NCI-H446 treated with DMSO at 0.1 percent for 48 hours (cell line): ENCODE measurements around the gene HBA1.
"Not testable (repeated sequence)": the region's sequence is repeated elsewhere in the genome, so short reads cannot be mapped to it uniquely, and the experiment has no call there.

Experiments
- DNase-seq: peaks from one replicate; lab custom pipeline; 2025; lab: John Stamatoyannopoulos, UW

HBA1 gene

DNA sequence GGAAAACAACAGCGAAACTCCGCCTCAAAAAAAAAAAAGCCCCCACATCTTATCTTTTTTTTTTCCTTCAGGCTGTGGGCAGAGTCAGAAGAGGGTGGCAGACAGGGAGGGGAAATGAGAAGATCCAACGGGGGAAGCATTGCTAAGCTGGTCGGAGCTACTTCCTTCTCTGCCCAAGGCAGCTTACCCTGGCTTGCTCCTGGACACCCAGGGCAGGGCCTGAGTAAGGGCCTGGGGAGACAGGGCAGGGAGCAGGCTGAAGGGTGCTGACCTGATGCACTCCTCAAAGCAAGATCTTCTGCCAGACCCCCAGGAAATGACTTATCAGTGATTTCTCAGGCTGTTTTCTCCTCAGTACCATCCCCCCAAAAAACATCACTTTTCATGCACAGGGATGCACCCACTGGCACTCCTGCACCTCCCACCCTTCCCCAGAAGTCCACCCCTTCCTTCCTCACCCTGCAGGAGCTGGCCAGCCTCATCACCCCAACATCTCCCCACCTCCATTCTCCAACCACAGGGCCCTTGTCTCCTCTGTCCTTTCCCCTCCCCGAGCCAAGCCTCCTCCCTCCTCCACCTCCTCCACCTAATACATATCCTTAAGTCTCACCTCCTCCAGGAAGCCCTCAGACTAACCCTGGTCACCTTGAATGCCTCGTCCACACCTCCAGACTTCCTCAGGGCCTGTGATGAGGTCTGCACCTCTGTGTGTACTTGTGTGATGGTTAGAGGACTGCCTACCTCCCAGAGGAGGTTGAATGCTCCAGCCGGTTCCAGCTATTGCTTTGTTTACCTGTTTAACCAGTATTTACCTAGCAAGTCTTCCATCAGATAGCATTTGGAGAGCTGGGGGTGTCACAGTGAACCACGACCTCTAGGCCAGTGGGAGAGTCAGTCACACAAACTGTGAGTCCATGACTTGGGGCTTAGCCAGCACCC, 1.2 kb upstream of the HBA1 start:
- no peak for DNase-seq

DNA sequence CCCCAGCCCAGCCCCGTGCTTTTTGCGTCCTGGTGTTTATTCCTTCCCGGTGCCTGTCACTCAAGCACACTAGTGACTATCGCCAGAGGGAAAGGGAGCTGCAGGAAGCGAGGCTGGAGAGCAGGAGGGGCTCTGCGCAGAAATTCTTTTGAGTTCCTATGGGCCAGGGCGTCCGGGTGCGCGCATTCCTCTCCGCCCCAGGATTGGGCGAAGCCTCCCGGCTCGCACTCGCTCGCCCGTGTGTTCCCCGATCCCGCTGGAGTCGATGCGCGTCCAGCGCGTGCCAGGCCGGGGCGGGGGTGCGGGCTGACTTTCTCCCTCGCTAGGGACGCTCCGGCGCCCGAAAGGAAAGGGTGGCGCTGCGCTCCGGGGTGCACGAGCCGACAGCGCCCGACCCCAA, 474 bp upstream of the HBA1 start:
- DNase-seq = not testable (repeated sequence)

- DNase-seq = peak; percentile 100
These were observed 928 bp downstream of the HBA1 start for GRCh38 chr16:177394-177822.

GRCh38 chr16:177981-178667, 1.6 kb downstream of the HBA1 start:
- DNase-seq = no peak

DNA sequence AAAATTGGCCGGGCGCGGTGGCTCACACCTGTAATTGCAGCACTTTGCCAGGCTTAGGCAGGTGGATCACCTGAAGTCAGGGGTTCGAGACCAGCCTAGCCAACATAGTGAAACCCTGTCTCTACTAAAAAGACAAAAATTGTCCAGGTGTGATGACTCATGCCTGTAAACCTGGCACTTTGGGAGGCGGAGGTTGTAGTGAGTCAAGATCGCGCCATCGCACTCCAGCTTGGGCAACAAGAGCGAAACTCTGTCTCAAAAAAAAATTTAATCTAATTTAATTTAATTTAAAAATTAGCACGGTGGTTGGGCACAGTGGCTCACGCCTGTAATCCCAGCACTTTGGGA, 2.2 kb downstream of the HBA1 start:
- DNase-seq = no peak

DNA sequence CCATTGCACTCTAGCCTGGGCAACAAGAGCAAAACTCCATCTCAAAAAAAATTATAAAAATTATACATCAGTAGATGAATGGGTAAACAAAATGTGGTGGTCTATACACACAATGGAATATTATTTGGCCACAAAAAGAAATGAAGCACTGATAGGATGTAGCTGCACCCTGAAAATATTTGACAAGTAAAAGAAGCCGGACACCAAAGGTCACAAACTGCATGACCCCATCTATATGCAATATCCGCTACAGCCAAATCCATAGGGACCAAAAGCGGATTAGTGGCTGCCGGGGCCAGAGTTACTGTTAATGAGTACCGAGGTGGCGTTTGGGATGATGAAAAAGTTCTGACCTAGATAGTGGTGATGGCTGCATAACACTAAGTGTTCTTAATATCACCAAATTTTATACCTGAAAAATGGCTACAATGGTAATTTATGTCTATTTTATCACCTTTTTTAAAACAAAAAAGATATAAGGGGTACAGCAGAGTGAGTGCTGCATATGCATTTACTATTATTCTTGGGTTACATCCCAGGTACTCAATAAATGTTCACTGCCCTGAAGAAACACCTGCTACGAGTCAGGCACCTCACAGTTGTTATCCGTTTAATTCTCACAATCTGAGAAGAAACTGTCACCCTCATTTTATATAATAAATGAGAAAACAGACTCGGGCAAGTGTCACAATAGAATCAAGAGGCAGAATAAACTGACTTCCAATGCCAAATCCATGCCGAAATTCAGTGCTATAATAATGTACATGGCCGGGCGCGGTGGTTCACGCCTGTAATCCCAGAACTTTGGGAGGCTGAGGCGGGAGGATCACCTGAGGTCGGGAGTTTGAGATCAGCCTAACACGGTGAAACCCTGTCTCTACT, 3.0 kb downstream of the HBA1 start:
- DNase-seq = no peak

DNA sequence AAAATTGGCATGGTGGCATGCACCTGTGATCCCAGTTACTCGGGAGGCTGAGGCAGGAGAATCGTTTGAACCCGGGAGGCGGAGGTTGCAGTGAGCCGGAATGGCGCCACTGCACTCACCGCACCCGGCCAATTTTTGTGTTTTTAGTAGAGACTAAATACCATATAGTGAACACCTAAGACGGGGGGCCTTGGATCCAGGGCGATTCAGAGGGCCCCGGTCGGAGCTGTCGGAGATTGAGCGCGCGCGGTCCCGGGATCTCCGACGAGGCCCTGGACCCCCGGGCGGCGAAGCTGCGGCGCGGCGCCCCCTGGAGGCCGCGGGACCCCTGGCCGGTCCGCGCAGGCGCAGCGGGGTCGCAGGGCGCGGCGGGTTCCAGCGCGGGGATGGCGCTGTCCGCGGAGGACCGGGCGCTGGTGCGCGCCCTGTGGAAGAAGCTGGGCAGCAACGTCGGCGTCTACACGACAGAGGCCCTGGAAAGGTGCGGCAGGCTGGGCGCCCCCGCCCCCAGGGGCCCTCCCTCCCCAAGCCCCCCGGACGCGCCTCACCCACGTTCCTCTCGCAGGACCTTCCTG, 3.7 kb downstream of the HBA1 start, which contains the start of gene HBQ1:
Gene HBQ1 (plus strand): TSS at position 359 of the 575 bp plus-strand sequence. CDS start 28 bp downstream, at position 387.
- no peak for DNase-seq

- peak; percentile 14 for DNase-seq
These were observed 4.4 kb downstream of the HBA1 start for GRCh38 chr16:180681-181564.

GRCh38 chr16:181565-182021, 5.1 kb downstream of the HBA1 start:
- DNase-seq = no peak

DNA sequence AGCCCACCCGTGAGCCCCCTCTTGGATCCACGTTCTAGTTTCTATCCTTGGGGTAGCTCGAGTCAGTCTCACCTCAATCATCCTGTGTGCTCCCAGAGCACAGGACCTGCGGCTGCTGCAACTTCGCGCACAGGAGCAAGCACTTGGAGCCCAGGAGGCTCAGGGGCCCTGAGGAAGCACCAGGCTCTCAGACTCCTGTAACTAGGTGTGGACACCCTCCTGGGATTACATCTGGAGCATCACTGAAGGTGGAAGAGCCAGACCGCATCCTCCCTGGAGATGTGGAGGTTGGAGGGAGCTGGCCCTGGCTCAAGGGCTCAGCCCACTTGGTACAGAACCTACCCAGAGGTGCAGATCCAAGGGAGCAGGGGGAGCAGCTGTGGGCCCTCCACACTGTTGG, 6.5 kb downstream of the HBA1 start:
- DNase-seq = no peak

- DNase-seq = no peak
These were observed 8.7 kb downstream of the HBA1 start for GRCh38 chr16:185213-185612.

DNA sequence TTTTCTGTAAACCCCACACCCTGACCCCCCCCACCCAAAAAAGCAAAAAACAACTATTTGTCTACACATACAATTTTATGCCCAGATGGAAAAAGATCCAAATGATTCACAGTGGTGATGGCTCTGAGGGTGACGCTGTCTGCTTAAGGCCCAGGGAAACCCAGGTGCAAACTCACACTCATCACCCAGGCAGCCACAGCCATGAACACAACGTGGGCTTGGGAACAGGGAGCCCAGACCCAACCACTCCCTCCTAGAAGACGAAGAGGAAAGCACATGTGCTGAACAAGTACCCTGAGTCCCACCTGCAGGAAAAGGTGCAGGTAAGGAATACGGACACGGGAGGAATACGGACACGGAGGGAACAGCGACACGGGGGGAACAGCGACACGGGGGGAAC, 9.2 kb downstream of the HBA1 start:
- no peak for DNase-seq

GRCh38 chr16:187330-187729, 10.8 kb downstream of the HBA1 start:
- no peak for DNase-seq

DNA sequence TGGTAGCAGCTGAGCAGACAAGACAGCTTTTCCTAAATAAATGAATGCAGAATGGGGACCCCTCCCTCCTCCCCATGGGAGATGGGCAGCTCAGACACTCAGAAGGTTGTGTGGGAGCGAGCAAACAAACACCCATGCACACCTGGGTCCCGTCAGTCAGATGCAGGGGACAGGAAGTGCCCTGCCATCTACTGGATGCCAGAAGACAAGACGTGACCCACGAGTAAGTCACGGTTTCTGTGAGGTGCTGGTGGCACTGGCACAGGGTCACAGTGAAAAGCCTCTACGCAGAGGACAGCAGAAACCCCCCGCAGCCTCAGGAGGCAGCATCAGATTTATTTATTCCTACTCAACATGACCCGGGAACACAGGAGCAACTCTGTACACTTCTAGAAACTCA, 12.2 kb downstream of the HBA1 start:
- DNase-seq = no peak

- no peak for DNase-seq
These were observed 13.2 kb downstream of the HBA1 start for GRCh38 chr16:189604-190186.

- no peak for DNase-seq
These were observed 15.4 kb downstream of the HBA1 start for GRCh38 chr16:191831-192230.

DNA sequence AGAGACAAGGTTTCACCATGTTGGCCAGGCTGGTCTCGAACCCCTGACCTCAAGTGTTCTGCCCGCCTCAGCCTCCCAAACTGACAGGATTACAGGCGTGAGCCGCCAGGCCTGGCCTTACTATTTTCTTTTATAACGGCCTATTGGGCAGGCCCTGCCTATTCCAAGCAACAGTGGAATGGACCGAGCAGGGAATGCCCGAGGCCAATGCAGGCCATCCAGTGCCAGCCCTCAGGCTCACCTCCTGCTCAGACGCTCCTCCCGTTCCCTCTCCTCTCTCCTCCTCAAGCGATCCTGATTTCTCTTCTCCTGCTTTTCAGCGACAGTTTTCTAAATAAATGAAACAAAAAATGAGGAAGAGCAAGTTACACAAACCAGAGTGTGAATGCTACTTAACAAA, 16.2 kb downstream of the HBA1 start:
- DNase-seq = no peak

- DNase-seq = no peak
These were observed 17.0 kb downstream of the HBA1 start for GRCh38 chr16:193441-193840.

DNA sequence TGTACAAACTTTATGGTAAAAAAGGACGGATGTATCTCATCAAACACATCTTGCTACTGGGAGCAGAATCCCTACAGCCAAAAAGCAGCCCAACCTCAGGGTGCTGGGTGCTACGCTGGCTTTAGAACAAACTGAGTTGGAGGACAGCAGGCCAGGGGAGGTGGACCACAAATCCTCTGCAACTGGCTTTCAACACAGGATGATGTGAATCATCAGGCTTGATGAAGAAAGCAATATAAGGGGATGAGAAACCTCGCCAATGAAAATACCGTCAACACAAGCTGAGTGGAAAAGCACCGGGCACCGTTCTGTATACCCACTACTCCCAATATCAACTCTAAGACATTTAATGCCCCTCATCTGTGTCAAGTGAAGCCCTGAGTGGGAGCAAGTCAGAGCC, 18.0 kb downstream of the HBA1 start:
- DNase-seq = no peak

DNA sequence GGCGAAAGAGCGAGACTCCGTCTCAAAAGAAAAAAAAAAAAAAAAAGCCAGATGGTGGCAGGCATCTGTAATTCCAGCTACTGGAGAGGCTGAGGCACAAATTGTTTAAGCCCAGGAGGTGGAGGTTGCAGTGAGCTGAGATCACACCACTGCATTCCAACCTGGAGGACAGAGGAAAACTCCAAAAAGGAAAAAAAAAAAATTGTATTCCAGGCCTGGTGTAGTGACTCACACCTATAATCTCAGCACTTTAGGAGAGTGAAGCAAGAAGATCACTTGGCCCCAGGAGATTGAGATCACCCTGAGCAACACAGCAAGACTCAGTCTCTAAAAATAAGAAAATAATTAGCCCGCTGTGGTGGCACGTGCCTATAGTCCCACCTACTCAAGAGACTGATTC, 23.9 kb downstream of the HBA1 start:
- DNase-seq = no peak
